Stimulated activated CD4-positive, alpha-beta T cell treated with anti-CD3 and anti-CD28 coated beads, Interleukin-1b, Interleukin-23, amount 100 ng/mL, for 48 hours (primary cell): Measurements from ENCODE around the gene DSCAML1.
A peak's percentile ranks its signal among the peaks of the same experiment; 100 is the strongest.
"Not testable (repeated sequence)": the region's sequence is repeated elsewhere in the genome, so short reads cannot be mapped to it uniquely, and the experiment has no call there.

ENCODE experiments used
- DNase-seq: peaks from one replicate; pipeline ENCODE4 v3.0.0-alpha.2; 2020

DSCAML1 gene

DNA sequence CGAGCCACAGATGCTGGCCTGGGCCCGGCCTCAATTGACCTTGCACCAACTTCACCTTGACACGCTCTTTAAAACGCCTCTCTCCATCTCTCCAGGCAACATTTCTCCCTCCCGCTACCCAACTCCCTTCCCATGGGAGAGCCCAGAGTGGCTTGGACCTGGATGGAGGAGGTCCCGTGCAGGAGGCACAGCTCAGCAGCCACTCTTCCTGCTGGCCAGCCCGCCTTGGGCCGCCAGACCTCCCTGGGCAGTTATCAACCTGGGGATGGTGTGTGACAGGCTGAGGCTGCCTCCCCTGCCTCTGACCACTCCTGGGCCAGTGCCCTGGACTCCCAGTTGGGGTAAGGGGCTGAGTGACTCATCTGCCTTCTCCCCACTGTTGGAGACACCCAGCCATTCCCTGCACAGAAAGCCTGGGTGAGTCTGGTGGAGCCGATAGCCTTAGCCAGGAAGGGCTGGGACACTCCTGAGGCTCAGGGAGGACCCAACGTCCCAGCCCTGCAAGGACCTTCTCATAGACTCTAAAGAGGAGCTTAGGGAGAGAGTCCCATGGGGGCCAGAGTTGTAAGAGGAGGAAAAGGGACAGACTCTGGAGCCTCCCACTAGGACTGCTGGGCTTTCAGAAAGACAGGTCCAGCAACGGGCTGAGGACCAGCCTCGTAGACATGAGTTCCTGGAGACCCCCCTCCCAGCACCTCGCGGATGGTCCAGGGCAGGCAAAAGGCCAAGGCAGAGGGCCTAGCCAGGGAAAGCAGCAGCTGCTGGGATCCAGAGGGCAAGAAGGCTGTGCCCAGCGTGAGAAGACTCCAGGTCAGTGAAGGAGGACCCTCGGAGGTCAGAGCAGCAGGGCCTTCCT, 337.7 kb downstream of the DSCAML1 start:
- no peak for DNase-seq

DNA sequence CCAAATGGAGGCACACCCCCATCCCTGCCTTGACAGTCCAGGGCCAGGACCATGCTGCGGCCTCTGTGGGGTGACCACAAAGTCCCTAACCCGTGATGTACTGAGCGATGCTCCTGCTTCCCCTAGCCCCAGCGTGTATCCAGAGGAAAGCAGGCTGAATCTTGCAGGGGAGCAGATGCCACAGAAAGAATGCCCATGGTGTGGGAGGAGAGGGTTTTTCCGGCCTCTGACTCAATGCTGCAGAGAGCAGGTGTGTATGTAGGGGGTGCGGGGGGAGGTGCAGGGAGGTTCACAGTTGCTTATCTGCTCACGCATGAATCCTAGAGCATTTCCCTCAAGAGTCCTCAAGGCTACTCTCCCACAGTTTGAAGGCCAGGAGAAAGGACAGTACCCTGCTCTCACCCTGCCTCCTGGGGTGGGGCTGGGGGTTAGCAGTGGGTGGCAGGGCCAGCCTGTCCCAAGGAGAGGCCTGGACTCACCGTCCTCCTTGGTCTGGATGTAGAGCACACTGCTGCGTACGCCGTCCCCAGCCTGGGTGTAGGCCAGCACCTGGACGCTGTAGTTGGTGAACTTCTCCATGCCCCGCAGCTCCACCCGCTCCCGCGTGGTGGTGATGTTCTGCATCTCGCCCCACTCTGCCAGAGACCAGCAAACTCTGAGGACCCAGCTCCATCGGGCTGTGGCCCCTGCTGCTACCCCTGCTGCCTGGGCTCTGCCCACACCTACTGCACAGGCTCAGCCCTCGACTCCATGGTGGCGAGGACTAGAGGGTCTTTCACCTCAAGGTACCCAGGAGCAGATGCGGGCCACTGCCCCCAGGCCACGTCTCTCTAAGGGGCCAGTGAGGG, 338.5 kb downstream of the DSCAML1 start:
- DNase-seq = peak; percentile 43

DNA sequence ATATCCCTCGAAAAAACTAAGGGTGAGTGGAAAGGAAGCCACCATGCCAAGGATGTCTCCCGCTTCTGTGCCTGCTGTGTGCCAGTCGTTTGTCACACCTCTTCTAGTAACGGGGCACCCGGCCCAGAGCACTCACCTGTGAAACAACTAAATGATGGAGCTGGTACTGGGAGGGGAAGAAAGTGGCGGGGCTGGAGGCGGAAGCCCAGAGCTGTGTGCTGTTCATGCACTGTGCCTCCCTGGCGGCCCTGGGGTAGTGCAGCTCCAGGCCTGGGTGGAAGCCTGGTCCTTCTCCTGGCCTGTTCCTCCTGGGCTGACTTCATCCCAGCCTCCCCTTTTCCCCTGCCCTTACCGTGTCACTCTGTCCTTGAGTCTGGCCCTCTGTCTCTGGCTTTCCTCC, 339.2 kb downstream of the DSCAML1 start:
- DNase-seq = no peak

DNA sequence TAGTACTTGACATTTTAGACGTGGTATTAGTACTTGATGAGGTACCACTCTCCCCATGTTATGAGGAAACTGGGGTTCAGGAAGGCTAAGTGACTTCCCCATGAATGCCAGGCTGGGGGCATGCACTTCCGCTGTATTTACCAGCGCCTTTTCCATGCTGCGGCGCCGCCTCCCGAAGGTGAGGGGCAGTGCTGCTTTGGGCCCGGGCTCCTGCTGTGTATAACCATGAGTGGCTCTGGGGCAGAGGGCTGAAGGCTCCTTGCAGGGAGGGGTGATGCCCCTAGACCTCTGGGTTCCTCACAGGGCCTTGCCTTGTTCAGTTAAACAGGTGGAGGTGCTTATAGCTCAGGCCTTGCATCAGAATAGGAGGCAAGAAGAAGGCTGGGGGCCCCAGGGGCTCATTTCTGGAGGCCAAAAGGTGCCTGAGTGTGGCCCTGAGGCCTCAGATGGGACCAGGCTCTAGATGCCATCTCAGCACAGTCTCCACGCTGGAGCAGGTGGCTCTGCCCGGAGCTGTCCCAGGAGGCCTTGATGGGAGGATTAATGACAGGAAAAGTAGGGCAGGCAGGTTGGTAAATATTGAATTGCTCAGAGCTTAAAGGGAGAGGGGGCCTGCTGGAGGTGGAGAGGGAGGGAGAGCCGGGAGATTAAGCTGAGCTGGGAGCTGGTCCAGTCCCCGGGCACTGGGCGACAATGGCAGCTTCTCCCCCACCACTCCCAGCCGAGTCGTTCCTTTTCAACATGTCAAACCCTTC, 339.8 kb downstream of the DSCAML1 start:
- no peak for DNase-seq

DNA sequence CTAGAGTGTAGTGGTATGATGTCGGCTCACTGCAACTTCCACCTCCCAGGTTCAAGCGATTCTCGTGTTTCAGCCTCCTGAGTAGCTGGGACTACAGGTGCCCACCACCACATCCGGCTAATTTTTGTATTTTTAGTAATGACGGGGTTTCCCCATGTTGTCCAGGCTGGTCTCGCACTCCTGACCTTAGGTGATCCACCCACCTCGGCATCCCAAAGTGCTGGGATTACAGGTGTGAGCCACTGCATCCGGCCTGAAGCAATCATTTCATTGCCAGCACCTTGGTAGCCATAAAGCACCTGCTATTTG, 340.3 kb downstream of the DSCAML1 start:
- not testable (repeated sequence) for DNase-seq

DNA sequence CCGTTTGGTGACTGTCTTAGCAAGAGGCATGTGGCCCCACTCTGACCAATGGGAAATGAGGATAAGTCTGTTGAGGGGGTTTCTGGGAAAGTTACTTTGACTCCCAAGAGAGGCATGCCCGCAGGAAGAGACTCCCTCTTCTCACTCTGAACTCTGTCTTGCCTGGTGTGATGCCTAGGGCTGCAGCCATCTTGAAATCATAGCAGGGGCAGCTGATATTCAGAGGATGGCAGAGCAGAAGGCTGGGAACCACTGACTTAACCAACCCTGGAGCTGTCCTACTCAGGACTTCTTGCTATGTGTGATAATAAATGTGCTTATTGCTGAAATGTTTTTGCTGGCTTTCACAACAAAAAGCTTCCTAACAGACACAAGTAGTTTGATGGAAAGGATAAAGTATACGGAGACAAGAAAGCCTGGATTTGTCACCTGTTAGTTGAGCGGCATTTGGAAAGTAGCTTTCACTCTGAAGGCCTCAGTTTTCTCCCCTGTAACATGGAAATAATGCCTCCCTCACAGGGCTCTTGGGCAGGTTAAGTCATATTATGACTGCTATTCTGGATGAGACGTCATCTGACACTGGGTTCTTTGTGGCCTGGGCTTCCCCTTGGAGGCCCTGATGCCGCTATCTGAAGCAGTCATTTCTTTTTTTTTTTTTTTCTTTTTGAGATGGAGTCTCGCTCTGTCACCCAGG, 340.8 kb downstream of the DSCAML1 start:
- DNase-seq = peak; percentile 72

DNA sequence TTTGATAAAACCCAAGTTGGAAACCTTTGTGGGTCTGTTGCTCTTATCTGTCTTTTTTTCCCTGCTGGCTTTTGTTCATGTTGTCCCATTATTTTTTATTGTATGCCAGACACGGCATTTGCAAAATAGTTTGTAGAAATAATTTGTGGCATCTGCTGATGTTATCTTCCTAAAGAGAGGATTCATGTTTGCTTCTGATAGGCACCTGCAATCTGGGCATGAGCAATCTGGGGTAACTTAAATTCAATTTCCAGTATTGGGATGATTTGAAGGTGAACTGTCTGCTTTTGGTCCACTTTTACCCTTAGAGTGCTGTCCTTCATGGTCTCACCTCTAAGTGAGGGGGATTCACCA, 342.5 kb downstream of the DSCAML1 start:
- no peak for DNase-seq

DNA sequence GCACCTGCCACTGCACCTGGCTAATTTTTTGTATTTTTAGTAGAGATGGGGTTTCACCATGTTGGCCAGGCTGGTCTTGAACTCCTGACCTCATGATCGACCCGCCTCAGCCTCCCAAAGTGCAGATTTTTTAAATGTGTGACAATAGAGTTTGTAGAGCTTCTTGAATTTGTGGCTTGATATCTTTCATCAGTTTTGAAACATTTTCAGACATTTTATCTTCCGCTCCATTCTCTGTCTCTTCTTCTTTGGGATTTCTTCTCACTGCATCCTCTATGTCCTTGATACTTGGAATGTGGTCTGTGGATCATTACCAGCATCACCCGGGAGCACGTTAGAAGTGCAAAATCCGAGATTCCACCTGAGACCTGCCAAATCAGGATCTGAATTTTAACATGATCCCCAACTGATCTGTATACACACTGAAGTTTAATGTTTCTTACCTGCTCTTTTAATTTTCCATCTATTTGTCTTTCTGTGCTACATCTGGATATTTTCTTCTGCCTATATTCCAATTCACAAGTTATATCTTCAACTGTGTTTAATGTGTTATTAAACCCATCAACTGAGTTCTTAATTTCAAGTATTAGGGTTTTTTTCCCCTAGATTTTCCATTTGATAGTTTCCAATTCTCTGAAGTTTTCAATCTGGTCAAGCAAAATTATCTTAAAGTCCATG, 343.0 kb downstream of the DSCAML1 start:
- DNase-seq = no peak

DNA sequence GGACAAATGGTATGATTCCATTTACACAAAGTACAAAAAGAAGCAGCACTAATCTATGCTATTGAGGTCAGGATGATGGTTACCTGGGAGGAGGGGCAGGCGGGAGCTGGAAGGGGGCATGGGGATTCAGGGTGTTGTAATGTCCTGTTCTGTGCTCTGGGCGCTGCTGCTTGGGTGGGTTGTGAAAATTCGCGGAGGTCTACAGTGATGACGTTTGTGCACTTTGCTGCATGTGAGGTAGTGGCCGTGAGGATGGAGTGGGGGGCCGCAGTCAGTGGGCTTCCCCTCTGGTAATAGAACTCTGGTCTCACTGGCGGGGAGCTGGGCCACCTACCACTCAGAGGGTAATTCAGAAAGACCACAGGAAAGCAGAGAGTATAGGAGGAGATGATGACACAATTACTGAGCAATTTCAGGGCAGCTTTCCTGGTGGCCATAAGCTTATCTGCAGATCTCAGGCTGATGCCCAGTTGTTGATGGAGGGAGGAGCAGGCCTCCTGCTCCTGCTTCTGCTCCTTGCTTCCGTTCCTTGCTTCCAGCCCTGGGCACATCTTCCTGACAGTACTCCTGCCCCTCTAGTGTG, 347.8 kb downstream of the DSCAML1 start:
- no peak for DNase-seq

DNA sequence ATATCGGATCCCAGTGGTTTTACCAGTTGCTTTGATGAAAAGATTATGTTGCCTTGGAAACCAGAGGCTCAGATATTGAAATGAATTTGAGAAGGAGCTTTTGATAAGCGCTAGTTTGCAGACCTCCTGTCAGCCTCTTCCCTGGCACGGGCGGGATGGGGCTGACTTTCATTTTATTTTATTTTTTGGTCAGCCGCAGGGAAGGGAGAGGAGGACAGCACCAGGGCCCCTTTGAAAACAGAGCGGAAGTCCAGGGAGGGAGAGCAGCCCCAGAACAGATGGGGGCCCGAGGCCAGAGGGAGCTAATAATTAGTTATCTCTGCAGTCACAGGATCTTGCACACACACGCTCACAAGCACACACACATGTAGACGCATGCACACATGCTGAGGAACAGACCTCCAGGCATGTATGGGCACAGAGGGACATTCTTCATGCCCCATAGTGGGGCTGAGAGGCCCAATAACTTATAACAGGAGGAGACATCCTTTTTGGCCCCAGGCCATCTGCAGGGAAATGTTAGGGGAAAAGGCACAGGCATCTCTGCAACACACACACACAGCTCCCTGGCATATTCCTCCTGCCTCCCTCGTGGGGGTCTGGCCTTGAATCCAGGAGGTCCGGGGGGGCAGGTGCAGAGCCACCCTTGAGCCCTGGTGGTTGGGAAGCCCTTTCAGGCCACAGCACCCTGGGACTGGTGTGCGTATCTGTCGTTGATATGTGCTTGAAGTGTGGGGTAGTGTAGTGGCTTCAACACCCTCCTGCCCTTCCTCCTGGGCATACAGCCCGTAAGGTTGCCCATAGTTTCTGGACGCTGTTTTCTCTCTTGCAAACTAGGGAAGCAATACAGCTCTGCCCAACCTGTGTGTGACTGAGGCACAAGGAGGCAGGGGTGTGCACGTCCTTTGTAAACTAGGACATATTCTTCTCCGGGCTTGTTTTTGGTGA, 352.0 kb downstream of the DSCAML1 start:
- no peak for DNase-seq

DNA sequence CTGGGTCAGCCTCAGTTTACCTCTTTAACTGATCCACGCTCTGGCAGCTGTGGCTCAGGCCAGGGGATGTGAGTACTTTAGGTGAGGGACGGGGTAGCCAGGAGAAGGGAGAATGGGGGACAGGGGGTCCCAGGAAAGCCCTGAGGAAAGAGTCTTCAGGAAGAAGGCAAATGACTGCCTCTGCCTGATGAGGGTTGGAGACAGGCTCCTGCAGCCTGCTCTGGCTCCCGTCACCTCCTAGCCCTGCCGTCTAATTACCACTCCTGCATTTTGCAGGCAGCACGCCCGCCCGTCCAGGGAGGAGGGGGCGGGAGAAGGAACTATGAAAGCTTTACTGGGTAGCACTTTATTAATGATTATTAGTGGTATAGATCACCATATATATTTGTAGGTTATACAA, 352.8 kb downstream of the DSCAML1 start:
- DNase-seq = no peak

DNA sequence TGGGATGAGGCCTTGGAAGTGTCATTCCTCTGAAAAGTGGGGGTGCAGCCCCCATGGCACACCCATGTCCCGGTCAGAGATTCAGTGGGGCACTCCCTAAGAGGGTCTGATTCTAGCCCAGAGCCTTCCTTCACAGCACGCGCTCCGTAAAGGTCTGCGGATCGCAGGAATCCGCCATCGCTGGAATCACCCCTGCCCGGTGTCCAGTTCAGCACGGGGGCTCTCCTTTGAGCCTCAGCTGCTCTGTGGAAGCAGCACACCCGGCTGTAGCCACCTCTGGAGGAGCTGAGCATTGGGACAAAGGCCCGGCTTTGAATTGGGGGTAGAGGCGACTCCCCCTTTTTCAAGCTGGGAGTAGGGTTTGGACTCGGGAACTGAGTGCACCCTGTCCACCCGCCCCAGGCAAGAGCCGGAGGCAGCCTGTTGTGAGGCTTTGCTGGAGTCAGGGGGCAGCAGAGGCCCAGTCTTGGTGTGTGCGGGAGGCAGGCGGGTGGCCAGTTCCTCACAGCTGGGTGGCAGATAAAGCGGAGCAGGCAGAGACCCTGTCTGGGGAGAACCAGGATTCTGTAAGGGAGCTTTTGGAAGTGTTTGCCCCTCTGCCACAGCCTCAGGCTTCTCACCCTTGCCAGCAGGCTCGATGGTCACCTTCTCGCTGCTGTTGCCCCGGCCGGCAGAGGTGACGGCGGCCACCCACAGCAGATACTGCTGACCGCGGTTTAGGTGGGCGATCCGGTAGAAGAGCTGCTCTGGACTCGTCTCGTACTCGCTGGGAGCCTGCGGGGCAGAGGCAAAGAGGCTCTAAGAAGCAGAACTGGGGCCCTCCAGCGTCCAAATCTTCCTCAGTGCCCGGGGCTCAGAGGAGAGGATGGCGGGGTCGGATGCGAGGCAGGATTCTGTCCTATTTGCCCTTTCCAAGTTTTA, 353.5 kb downstream of the DSCAML1 start:
- DNase-seq = peak; percentile 6

DNA sequence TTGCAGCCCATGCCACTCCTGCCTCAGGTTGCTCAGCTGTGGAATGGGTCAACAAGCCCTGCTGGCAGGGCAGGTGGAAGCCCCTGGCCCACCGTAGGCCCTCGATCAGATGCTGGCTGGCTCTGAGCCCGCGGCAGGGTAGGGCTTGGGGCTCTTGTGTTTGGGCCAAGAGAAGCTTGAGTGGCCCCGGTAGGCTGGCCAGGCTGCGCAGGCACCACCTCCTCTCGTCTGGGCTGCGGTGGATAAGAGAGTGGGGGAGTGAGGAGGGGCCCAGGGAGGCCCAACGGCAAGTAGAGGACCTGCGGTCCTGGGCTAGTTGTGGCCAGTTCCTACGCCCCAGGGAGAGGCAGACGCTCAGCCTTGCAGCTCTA, 354.2 kb downstream of the DSCAML1 start:
- no peak for DNase-seq

DNA sequence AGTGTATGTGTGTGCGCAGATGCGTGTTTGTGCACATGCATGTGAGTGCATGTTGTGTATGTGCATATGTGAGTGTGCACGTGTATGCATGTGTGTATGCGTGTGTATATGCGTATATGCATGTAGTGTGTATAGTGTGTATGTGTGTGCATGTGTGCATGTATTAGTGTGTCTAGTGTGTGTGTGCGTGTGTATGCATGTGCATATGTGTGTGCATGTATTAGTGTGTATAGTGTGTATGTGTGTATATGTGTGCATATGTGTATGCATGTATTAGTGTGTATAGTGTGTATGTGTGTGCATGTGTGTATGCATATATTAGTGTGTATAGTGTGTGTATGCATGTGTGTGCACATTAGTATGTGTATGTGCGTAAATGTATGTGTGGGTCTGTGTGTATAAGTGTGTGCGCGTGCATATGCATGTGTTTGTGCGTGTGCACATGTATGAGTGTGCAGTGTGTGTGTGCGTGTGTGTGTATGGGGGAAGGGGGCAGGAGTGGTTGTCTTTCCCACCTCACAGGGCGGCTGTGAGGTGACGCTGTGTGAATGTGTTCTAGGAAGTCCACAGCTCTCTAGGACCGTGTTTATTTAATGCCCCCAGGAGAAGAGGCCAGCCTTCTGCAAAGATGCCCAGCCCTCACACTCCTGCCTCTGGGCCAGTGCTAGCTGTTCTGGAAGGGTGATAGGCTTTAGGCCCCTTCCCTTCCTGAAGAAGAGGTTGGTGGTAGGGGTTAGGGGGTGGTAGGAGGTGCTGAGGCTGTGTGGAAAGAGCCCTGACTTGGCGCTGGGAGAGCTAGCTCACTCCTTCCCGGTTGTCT, 354.8 kb downstream of the DSCAML1 start:
- DNase-seq = no peak

DNA sequence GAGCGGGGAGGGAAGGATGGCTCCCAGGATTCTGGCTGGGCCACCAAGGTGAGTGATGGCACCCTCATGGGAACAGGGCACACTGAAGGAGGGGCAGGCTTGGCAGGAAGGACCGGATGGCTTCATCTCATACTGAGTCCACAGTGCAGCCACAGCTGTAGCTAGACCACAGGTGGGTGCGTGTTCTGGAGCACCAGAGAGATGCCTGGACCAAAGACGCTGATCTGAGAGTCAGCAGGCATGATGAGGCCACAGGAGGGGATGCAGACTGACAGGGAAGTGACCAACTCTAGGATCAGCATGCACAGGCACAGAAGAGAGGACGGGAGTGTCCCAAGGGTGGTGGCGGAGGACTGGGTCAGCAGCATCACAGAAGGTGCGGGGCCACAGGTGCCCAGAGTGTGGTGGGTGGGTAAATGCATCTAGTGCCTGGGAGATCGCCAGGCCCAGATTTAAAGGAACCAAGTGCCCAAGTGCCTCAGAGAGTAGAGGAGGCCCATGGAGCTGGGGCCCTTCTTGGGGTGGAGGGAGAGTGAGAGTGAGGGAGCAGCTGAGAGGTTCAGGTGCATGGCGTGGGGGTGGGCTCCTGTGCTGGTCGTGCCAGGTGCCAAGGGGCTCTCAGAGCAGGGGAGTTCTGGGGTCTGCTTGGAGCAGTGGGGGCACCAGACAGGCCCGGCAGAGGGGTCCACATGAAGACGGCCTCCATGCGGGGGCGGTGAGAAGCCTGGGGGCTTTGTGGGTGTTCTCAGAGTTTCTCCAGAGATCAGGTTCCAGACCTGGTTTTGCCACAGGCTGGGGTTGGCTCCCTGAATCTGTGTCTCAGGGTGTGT, 355.7 kb downstream of the DSCAML1 start:
- no peak for DNase-seq

DNA sequence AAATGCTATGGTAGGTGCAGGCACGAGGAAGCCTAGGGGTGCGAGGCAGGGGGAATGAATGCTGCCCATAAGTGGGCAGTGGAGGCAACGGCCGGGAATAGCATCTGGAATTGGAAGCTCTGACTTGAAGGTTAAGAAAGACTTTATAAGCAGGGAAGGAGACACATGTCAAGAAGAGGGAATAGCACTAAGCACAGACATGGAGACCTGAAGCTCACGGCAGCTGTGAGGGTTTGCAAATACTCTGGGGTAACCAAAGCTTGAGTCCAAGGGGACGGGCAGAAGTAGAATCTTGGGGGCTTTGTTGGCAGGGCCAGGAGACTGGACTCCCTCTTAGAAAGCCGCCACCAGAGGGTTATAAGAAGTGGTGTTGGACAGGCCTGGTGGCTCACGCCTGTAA, 356.8 kb downstream of the DSCAML1 start:
- DNase-seq = no peak

DNA sequence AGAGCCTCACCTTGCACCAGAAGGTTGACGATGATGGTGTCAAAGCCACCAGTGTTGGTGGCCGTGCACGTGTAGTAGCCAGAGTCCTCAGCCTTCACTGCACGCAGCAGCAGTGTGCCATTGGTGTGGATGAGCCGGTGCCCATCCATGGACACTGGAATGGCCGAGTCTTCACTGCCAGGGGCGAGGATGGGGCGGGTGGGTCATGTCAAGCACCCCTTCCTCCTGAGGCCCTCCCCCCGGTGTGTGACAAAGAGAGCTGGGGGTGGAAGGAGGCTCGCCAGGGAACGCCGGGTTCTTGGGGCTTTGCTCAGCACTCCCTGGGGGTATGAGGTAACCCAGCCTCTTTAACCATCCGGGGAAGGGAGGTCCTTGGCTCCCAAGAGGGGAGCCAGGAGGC, 357.8 kb downstream of the DSCAML1 start:
- DNase-seq = no peak
